HG03520 (cell line): ENCODE measurements around the gene RPL36A.

Experiments used
- ATAC-seq: cut with Tn5 transposase; IDR thresholded peaks from one replicate; pipeline ENCODE4 v1.9.1; 2021; ENCODE audit warnings: mild to moderate bottlenecking, moderate library complexity; ENCODE audit not compliant: unreplicated experiment

Gene RPL36A

GRCh38 chrX:101390664-101391525 is at the start of gene RPL36A:
RPL36A (plus strand) TSS chrX:101391011; CDS start chrX:101391044, 33 bp downstream.
- ATAC-seq = peak; percentile 67

GRCh38 chrX:101347859-101348451 is 42.9 kb upstream of the RPL36A start:
- no peak for ATAC-seq

GRCh38 chrX:101348452-101349192 is 42.2 kb upstream of the RPL36A start, which contains the start of gene TIMM8A:
TIMM8A (minus strand) TSS chrX:101348742; CDS start chrX:101348664, 78 bp downstream.
- peak; percentile 92 for ATAC-seq

- ATAC-seq = no peak
These were observed 41.6 kb upstream of the RPL36A start for GRCh38 chrX:101349193-101349562.

- no peak for ATAC-seq
These were observed 33.5 kb upstream of the RPL36A start for GRCh38 chrX:101357166-101357795.

GRCh38 chrX:101359966-101360365 is 30.8 kb upstream of the RPL36A start:
- no peak for ATAC-seq

GRCh38 chrX:101360390-101360789 is 30.4 kb upstream of the RPL36A start:
- ATAC-seq = no peak

- ATAC-seq = no peak
These were observed 28.7 kb upstream of the RPL36A start for GRCh38 chrX:101362116-101362515.

- ATAC-seq = no peak
These were observed 28.1 kb upstream of the RPL36A start for GRCh38 chrX:101362757-101363156.

- ATAC-seq = no peak
These were observed 25.5 kb upstream of the RPL36A start for GRCh38 chrX:101365301-101365795.

- no peak for ATAC-seq
These were observed 22.0 kb upstream of the RPL36A start for GRCh38 chrX:101368800-101369199.

- ATAC-seq = no peak
These were observed 21.1 kb upstream of the RPL36A start for GRCh38 chrX:101369687-101370086.

GRCh38 chrX:101370888-101371504 is 19.8 kb upstream of the RPL36A start:
- ATAC-seq = peak; percentile 69

GRCh38 chrX:101377547-101377946 is 13.3 kb upstream of the RPL36A start:
- ATAC-seq = no peak

GRCh38 chrX:101383679-101384205 is 7.1 kb upstream of the RPL36A start:
- peak; percentile 57 for ATAC-seq

- no peak for ATAC-seq
These were observed 5.7 kb upstream of the RPL36A start for GRCh38 chrX:101385026-101385684.

GRCh38 chrX:101385795-101386541 is 4.8 kb upstream of the RPL36A start, which contains the start of gene BTK:
BTK (minus strand) TSS chrX:101386191; CDS start chrX:101375284, 10,907 bp downstream.
- ATAC-seq = peak; percentile 62

- no peak for ATAC-seq
These were observed 4.3 kb upstream of the RPL36A start for GRCh38 chrX:101386542-101386885.

- ATAC-seq = no peak
These were observed 2.2 kb upstream of the RPL36A start for GRCh38 chrX:101388604-101389003.
